SK-N-SH (cell line): ENCODE data around the gene KIAA0232.

ENCODE experiments used
- CTCF ChIP-seq: fragments of 200-600 bp; sonication (generic); IDR thresholded peaks from 2 replicates; pipeline ENCODE4 v1.6.1; 2017; ENCODE audit warnings: antibody characterized with exemption, mild to moderate bottlenecking, moderate library complexity
- GATA2 ChIP-seq: sonication (generic); formaldehyde crosslinking; IDR thresholded peaks from 2 replicates; pipeline ENCODE4 v1.5.0; 2020; ENCODE audit warnings: mild to moderate bottlenecking, missing genetic modification reagents
- MXI1 ChIP-seq: IDR thresholded peaks from 2 replicates; pipeline ENCODE4 v1.6.1; 2012; ENCODE audit warnings: mild to moderate bottlenecking, low read depth, low read length, improper control_type of control experiment
- REST ChIP-seq: IDR thresholded peaks from 2 replicates; pipeline ENCODE4 v1.6.1; 2012; ENCODE audit warnings: mild to moderate bottlenecking, low read depth, low read length, moderate library complexity
- USF1 ChIP-seq: IDR thresholded peaks from 2 replicates; pipeline ENCODE4 v1.4.0; 2012; ENCODE audit warnings: low read depth, borderline replicate concordance

GRCh38 chr4:6770581-6771228 is 11.8 kb upstream of the KIAA0232 start:
- no peak for TF ChIP-seq CTCF
- no peak for TF ChIP-seq MXI1
- no peak for TF ChIP-seq REST
- TF ChIP-seq USF1 = no peak
- no peak for TF ChIP-seq GATA2
